CD4-positive, alpha-beta T cell treated with Interferon gamma for 1 hour (primary cell): ENCODE data around the gene SEMA4C.

Experiments used
- DNase-seq: peaks from one replicate; pipeline ENCODE4 v3.0.0-alpha.2; 2020

The SEMA4C gene

GRCh38 chr2:96816836-96817702 is 52.8 kb downstream of the SEMA4C start:
- DNase-seq: no peak

GRCh38 chr2:96816127-96816835 is 53.6 kb downstream of the SEMA4C start, which contains the start of gene CNNM3:
Gene CNNM3 (plus strand): TSS chr2:96816268. CDS start chr2:96816278, 10 bp downstream.
- DNase-seq: peak; percentile 93

- DNase-seq: peak; percentile 9
These were observed 54.4 kb downstream of the SEMA4C start for GRCh38 chr2:96815326-96816126.

GRCh38 chr2:96813656-96814055 is 56.2 kb downstream of the SEMA4C start:
- no peak for DNase-seq

GRCh38 chr2:96811917-96812316 is 58.0 kb downstream of the SEMA4C start:
- DNase-seq: no peak

GRCh38 chr2:96810783-96811192 is 59.1 kb downstream of the SEMA4C start:
- DNase-seq: no peak

- no peak for DNase-seq
These were observed 59.7 kb downstream of the SEMA4C start for GRCh38 chr2:96809951-96810782.
